Neuronal stem cell (in vitro differentiated cells): Measurements from ENCODE around the gene MEOX2.

Experiments
- DNase-seq: peaks from one replicate; pipeline ENCODE4 v3.0.0-alpha.2; 2013; ENCODE audit warnings: low spot score
- H2AFZ ChIP-seq: one replicate; pipeline ENCODE4 v1.6.1; 2013; ENCODE audit warnings: mild to moderate bottlenecking, low read length, inconsistent platforms
- H2AK5ac ChIP-seq: 2 replicates; pipeline ENCODE4 v1.6.1; 2013; ENCODE audit warnings: low read depth, mild to moderate bottlenecking, inconsistent platforms, low read length, moderate library complexity, mixed read lengths
- H2BK120ac ChIP-seq: 2 replicates; pipeline ENCODE4 v1.6.1; 2013; ENCODE audit warnings: low read depth, mild to moderate bottlenecking, inconsistent platforms, low read length, moderate library complexity, mixed read lengths
- H2BK12ac ChIP-seq: one replicate; pipeline ENCODE4 v1.6.1; 2013; ENCODE audit warnings: low read length, inconsistent platforms
- H2BK15ac ChIP-seq: 2 replicates; pipeline ENCODE4 v1.6.1; 2013; ENCODE audit warnings: mild to moderate bottlenecking, low read length, inconsistent platforms, mixed read lengths
- H2BK5ac ChIP-seq: one replicate; pipeline ENCODE4 v1.6.1; 2013; ENCODE audit warnings: inconsistent platforms, mild to moderate bottlenecking, low read length, moderate library complexity
- H3K14ac ChIP-seq: one replicate; pipeline ENCODE4 v1.6.1; 2013; ENCODE audit warnings: low read length, inconsistent platforms
- H3K18ac ChIP-seq: 2 replicates; pipeline ENCODE4 v1.6.1; 2013; ENCODE audit warnings: low read length, inconsistent platforms
- H3K23ac ChIP-seq: 2 replicates; pipeline ENCODE4 v1.6.1; 2013; ENCODE audit warnings: low read depth, mild to moderate bottlenecking, mixed read lengths, low read length, inconsistent platforms; ENCODE audit not compliant: poor library complexity
- H3K27ac ChIP-seq: replicated peaks from 3 replicates; pipeline ENCODE4 v1.5.1; 2013; ENCODE audit warnings: low read length, inconsistent platforms
- H3K27me3 ChIP-seq, 3 experiments: 2 replicates each; pipeline ENCODE4 v1.6.1; 2013; ENCODE audit warnings: low read length in 3 of 3, mild to moderate bottlenecking in 2 of 3, inconsistent platforms in 1 of 3, low read depth in 1 of 3, mixed read lengths in 1 of 3, moderate library complexity in 1 of 3; ENCODE audit not compliant: control insufficient read depth in 3 of 3, insufficient read depth in 3 of 3
- H3K36me3 ChIP-seq, 2 donors: replicated peaks in 1 of 2; 2 replicates each; pipeline ENCODE4 v1.6.1; 2013; ENCODE audit warnings: low read length in 2 of 2; ENCODE audit not compliant: control insufficient read depth in 2 of 2, insufficient read depth in 2 of 2
- H3K4ac ChIP-seq: 2 replicates; pipeline ENCODE4 v1.6.1; 2013; ENCODE audit warnings: inconsistent platforms, mild to moderate bottlenecking, low read length, moderate library complexity
- H3K4me1 ChIP-seq, 2 donors: 1 replicate in 1 of 2; 2 replicates in 1 of 2; pipeline ENCODE4 v1.6.1; 2013; ENCODE audit warnings: low read length in 2 of 2, low read depth in 1 of 2; ENCODE audit not compliant: control insufficient read depth in 2 of 2, insufficient read depth in 1 of 2
- H3K4me2 ChIP-seq: one replicate; pipeline ENCODE4 v1.6.1; 2013; ENCODE audit warnings: mild to moderate bottlenecking, low read length, inconsistent platforms; ENCODE audit not compliant: insufficient read depth, poor library complexity, severe bottlenecking
- H3K4me3 ChIP-seq, 2 donors: 2 replicates each; pipeline ENCODE4 v1.5.1; 2013; ENCODE audit warnings: low read length in 2 of 2, mild to moderate bottlenecking in 2 of 2, inconsistent platforms in 1 of 2, moderate library complexity in 1 of 2
- H3K79me1 ChIP-seq: one replicate; pipeline ENCODE4 v1.6.1; 2013; ENCODE audit warnings: low read depth, mild to moderate bottlenecking, inconsistent platforms, low read length, moderate library complexity
- H3K9ac ChIP-seq: one replicate; pipeline ENCODE4 v1.6.1; 2013; ENCODE audit warnings: mild to moderate bottlenecking, low read depth, low read length, inconsistent platforms; ENCODE audit not compliant: poor library complexity
- H3K9me3 ChIP-seq, 2 donors: replicated peaks in 1 of 2; 2 replicates each; pipeline versions ENCODE3 to v1.6.1; 2013; ENCODE audit warnings: low read length in 2 of 2, mild to moderate bottlenecking in 2 of 2, inconsistent platforms in 1 of 2, low read depth in 1 of 2, mixed read lengths in 1 of 2, moderate library complexity in 1 of 2; ENCODE audit not compliant: control insufficient read depth in 2 of 2, insufficient read depth in 1 of 2
- H4K8ac ChIP-seq: one replicate; pipeline ENCODE4 v1.6.1; 2013; ENCODE audit warnings: low read depth, mild to moderate bottlenecking, inconsistent platforms, low read length, moderate library complexity
- H4K91ac ChIP-seq: one replicate; pipeline ENCODE4 v1.6.1; 2013; ENCODE audit warnings: low read length, low read depth, mild to moderate bottlenecking, inconsistent platforms; ENCODE audit not compliant: poor library complexity
- WGBS, 2 donors: extraction: QIAGEN DNeasy Blood & Tissue Kit; methylation state at CpG; one replicate each; pipeline ENCODE4 v1.1.7; 2013; ENCODE audit warnings: missing lambda C conversion rate in 2 of 2, mixed read lengths in 1 of 2; ENCODE audit not compliant: insufficient read length in 2 of 2, insufficient replicate concordance in 1 of 2; ENCODE audit errors: extremely low coverage in 2 of 2; 5-methylcytosine and 5-hydroxymethylcytosine counted together

MEOX2 gene

DNA sequence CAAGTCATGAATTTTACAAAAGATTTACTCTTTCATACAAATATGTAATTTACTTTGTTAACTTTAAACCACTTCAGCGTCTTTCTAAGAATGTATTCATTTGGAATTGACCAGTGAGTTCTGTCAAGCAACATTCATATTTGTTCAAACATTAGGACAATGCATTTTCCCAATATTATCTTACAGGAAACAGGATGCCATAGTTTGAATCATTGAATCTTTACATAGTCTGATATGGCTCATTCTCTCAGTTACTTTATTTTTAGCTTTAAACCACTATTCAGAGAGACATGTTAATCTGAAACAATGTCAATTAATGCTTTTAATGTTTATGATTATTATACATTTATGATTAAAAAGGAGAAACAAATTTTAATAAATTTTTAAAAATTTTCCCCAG, 21.1 kb upstream of the MEOX2 start:
- H3K14ac ChIP-seq, result no peak overlapping the region
- no peak overlapping the region for H4K8ac ChIP-seq
- no peak overlapping the region for H3K18ac ChIP-seq
- no peak overlapping the region for H2BK120ac ChIP-seq
- H3K79me1 ChIP-seq, result no peaks in the 10 kb centered on the region
- H3K27me3 ChIP-seq, result no peaks in the 10 kb centered on the region
- H4K91ac ChIP-seq, result no peak overlapping the region
- no peaks in the 10 kb centered on the region for H3K36me3 ChIP-seq
- H2BK5ac ChIP-seq, result no peak overlapping the region
- H3K23ac ChIP-seq, result no peak overlapping the region
- H2BK12ac ChIP-seq, result no peak overlapping the region
- DNase-seq, result no peak
- no peaks in the 10 kb centered on the region for H3K4me1 ChIP-seq
- no peak overlapping the region for H2AFZ ChIP-seq
- no CpG with 5 or more reads among the region's 1 CpG for WGBS, 2 donors
- H2AK5ac ChIP-seq, result no peak overlapping the region
- H3K9ac ChIP-seq, result no peak overlapping the region
- no peak overlapping the region for H3K27ac ChIP-seq
- H3K4me3 ChIP-seq, result no peak overlapping the region
- no peaks in the 10 kb centered on the region for H3K9me3 ChIP-seq
- H3K4ac ChIP-seq, result no peak overlapping the region
- H2BK15ac ChIP-seq, result no peak overlapping the region
- H3K4me2 ChIP-seq, result no peak overlapping the region

DNA sequence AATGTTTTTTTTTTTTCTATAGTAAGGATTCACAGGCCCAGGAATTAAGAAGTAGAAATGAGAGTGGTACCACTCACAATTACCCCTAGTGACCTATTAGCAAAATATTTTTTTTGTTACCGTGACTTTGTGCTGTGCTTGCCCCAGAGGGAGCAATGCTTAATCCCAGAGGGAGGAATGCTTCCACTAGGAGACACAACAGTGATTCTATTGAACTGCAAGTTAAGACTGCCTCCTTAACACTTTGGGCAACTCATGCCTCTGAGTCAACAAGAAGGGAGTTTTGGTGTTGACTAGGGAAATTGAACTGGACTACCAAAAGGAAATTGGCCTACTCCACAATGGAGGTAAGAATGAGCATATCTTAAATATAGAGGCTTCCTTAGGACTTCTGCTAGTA, 17.2 kb upstream of the MEOX2 start:
- no peak for DNase-seq
- Histone ChIP-seq H3K27me3 (no peaks in the 10 kb centered on the region), H3K9me3 (peaks cover 0 to 2% of the 10 kb centered on the region in 2 donors), H3K18ac (no peak overlapping the region), H4K8ac (no peak overlapping the region), H2BK120ac (no peak overlapping the region), H2BK12ac (no peak overlapping the region), H3K4me2 (no peak overlapping the region), H3K4me1 (no peaks in the 10 kb centered on the region), H3K4me3 (no peak overlapping the region), H3K9ac (no peak overlapping the region), H3K27ac (no peak overlapping the region), H4K91ac (no peak overlapping the region), H3K4ac (no peak overlapping the region), H2AFZ (no peak overlapping the region), H3K36me3 (no peaks in the 10 kb centered on the region), H2AK5ac (no peak overlapping the region), H2BK15ac (no peak overlapping the region), H3K79me1 (no peaks in the 10 kb centered on the region), H2BK5ac (no peak overlapping the region), H3K23ac (no peak overlapping the region), H3K14ac (no peak overlapping the region)
- no CpG with 5 or more reads among the region's 1 CpG for WGBS, 2 donors

DNA sequence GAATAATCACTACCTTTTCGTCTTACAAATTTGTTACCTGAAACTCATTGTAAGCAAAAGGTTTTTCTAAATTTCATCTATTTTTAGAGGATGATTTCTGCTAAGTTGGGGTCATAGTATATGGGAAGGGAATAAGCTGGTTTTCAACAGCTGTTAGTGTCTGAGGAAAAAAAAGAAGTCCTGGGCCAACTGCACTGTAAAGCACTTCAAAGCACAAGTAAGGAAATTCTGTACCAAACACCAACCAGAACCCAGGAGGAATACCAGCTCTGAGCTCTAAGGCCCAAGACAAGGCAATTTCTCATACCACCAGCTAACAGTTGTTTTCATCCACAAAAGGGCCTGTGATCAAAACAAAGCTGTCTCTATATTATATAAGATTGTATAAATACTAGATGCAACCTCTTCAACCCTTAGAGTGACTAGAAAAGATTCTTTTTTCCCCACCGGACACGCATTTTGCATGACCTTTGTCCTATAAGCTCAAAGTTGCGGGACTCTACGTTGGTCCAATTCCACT, 6.1 kb upstream of the MEOX2 start:
- H3K79me1 ChIP-seq, result no peaks in the 10 kb centered on the region
- peaks cover 2 to 18% (median 14%) of the 10 kb centered on the region in 3 experiments for H3K27me3 ChIP-seq
- no peak overlapping the region for H3K23ac ChIP-seq
- no peak overlapping the region for H3K18ac ChIP-seq
- no peak overlapping the region for H2BK15ac ChIP-seq
- peaks cover under 1 to 3% of the 10 kb centered on the region in 2 donors for H3K4me1 ChIP-seq
- H3K27ac ChIP-seq, result no peak overlapping the region
- H3K4ac ChIP-seq, result no peak overlapping the region
- H3K9ac ChIP-seq, result no peak overlapping the region
- no peak overlapping the region for H3K4me2 ChIP-seq
- H2BK120ac ChIP-seq, result no peak overlapping the region
- H4K8ac ChIP-seq, result no peak overlapping the region
- no CpG with 5 or more reads among the region's 5 CpGs for WGBS, 2 donors
- H2AFZ ChIP-seq, result no peak overlapping the region
- H2BK12ac ChIP-seq, result no peak overlapping the region
- H2AK5ac ChIP-seq, result no peak overlapping the region
- H3K4me3 ChIP-seq, result no peak overlapping the region
- H3K9me3 ChIP-seq, result no peaks in the 10 kb centered on the region
- no peak overlapping the region for H2BK5ac ChIP-seq
- H3K36me3 ChIP-seq, result no peaks in the 10 kb centered on the region
- no peak for DNase-seq
- no peak overlapping the region for H3K14ac ChIP-seq
- H4K91ac ChIP-seq, result no peak overlapping the region

- H4K91ac ChIP-seq, result no peak overlapping the region
- H3K23ac ChIP-seq, result no peak overlapping the region
- H2BK120ac ChIP-seq, result no peak overlapping the region
- H2AK5ac ChIP-seq, result no peak overlapping the region
- no peak overlapping the region for H3K27ac ChIP-seq
- H3K4ac ChIP-seq, result no peak overlapping the region
- no peak overlapping the region for H3K18ac ChIP-seq
- no peak overlapping the region for H2BK12ac ChIP-seq
- peaks cover 18 to 54% (median 40%) of the 10 kb centered on the region in 3 experiments for H3K27me3 ChIP-seq
- H2AFZ ChIP-seq, result no peak overlapping the region
- H3K4me2 ChIP-seq, result no peak overlapping the region
- H3K14ac ChIP-seq, result no peak overlapping the region
- H3K79me1 ChIP-seq, result no peaks in the 10 kb centered on the region
- H3K4me3 ChIP-seq, result no peak overlapping the region
- WGBS, 2 donors, result no CpG with 5 or more reads among the region's 2 CpGs
- peaks cover 8 to 20% of the 10 kb centered on the region in 2 donors for H3K4me1 ChIP-seq
- peak; percentile 2 for DNase-seq
- no peak overlapping the region for H4K8ac ChIP-seq
- H2BK5ac ChIP-seq, result no peak overlapping the region
- H2BK15ac ChIP-seq, result no peak overlapping the region
- H3K9me3 ChIP-seq, result no peaks in the 10 kb centered on the region
- no peaks in the 10 kb centered on the region for H3K36me3 ChIP-seq
- no peak overlapping the region for H3K9ac ChIP-seq
These were observed 2.4 kb upstream of the MEOX2 start for GRCh38 chr7:15688911-15689310.
